Fibroblast of lung (primary cell): Measurements from ENCODE around the gene PRDM11.

ENCODE experiments used
- EZH2 ChIP-seq: IDR thresholded peaks from 2 replicates; pipeline ENCODE4 v1.5.1; 2012; ENCODE audit warnings: low read length, control low read depth, mild to moderate bottlenecking; ENCODE audit errors: missing control alignments
- TF ChIP-seq, protein P1 (sequence below), 2 donors: IDR thresholded peaks in 1 of 2; conservative IDR thresholded peaks in 1 of 2; 1 replicate in 1 of 2; 2 replicates in 1 of 2; pipeline ENCODE4 v1.5.1; 2011 to 2012; ENCODE audit warnings: low read length in 2 of 2, control low read depth in 1 of 2, inconsistent platforms in 1 of 2, low read depth in 1 of 2, mild to moderate bottlenecking in 1 of 2

- TF ChIP-seq, protein P1, sequence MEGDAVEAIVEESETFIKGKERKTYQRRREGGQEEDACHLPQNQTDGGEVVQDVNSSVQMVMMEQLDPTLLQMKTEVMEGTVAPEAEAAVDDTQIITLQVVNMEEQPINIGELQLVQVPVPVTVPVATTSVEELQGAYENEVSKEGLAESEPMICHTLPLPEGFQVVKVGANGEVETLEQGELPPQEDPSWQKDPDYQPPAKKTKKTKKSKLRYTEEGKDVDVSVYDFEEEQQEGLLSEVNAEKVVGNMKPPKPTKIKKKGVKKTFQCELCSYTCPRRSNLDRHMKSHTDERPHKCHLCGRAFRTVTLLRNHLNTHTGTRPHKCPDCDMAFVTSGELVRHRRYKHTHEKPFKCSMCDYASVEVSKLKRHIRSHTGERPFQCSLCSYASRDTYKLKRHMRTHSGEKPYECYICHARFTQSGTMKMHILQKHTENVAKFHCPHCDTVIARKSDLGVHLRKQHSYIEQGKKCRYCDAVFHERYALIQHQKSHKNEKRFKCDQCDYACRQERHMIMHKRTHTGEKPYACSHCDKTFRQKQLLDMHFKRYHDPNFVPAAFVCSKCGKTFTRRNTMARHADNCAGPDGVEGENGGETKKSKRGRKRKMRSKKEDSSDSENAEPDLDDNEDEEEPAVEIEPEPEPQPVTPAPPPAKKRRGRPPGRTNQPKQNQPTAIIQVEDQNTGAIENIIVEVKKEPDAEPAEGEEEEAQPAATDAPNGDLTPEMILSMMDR (conservative IDR thresholded peaks at IDR 0.05 in 1 of 2, IDR thresholded peaks at IDR 0.05 in 1 of 2; ENCODE audit: low read depth in 1 of 2, low read length in 2 of 2), result no peak
- no peak for TF ChIP-seq EZH2
These were observed 17.6 kb downstream of the PRDM11 start for GRCh38 chr11:45163956-45164575.
